Astrocyte (in vitro differentiated cells and primary cell): Measurements from ENCODE around the gene RELN. TPM values are rescaled to one million over a fixed set of nuclear protein-coding genes. Genes with fewer than 3 reads are reported as not detected.

Experiments
- DNase-seq: peaks from one replicate; pipeline ENCODE4 v3.0.0-alpha.2; 2010; ENCODE audit warnings: low read depth
- FAIRE-seq: peaks from 2 replicates; lab custom pipeline; 2011; peaks lifted over from hg19 to GRCh38; lab: Jason Lieb, UNC
- H2AFZ ChIP-seq: 2 replicates; pipeline ENCODE4 v1.6.0; 2012; ENCODE audit warnings: low read depth, low read length, inconsistent platforms
- H3K27ac ChIP-seq: 2 replicates; pipeline ENCODE4 v1.5.1; 2011; ENCODE audit warnings: low read depth, low read length, inconsistent platforms
- H3K27me3 ChIP-seq: 2 replicates; pipeline ENCODE4 v1.6.0; 2011; ENCODE audit warnings: low read length, inconsistent platforms; ENCODE audit not compliant: insufficient read depth
- H3K36me3 ChIP-seq: 2 replicates; pipeline ENCODE4 v1.5.1; 2011; ENCODE audit warnings: low read length, inconsistent platforms; ENCODE audit not compliant: insufficient read depth
- H3K4me1 ChIP-seq: 2 replicates; pipeline ENCODE4 v1.5.1; 2011; ENCODE audit warnings: low read length, inconsistent platforms; ENCODE audit not compliant: insufficient read depth
- H3K4me2 ChIP-seq: 2 replicates; pipeline ENCODE4 v1.6.0; 2012; ENCODE audit warnings: low read length, inconsistent platforms
- H3K4me3 ChIP-seq: 2 replicates; pipeline ENCODE4 v1.5.1; 2011; ENCODE audit warnings: low read depth, mild to moderate bottlenecking, low read length, inconsistent platforms; ENCODE audit not compliant: insufficient read depth
- H3K79me2 ChIP-seq: 2 replicates; pipeline ENCODE4 v1.6.0; 2012; ENCODE audit warnings: mild to moderate bottlenecking, low read length, inconsistent platforms; ENCODE audit not compliant: insufficient read depth
- H3K9ac ChIP-seq: 2 replicates; pipeline ENCODE4 v1.6.0; 2012; ENCODE audit warnings: mild to moderate bottlenecking, low read length, inconsistent platforms
- H3K9me3 ChIP-seq: 2 replicates; pipeline ENCODE4 v1.5.1; 2012; ENCODE audit warnings: low read depth, mild to moderate bottlenecking, low read length, inconsistent platforms; ENCODE audit not compliant: insufficient read depth
- H4K20me1 ChIP-seq: 2 replicates; pipeline ENCODE4 v1.6.0; 2012; ENCODE audit warnings: low read length, inconsistent platforms; ENCODE audit not compliant: insufficient read depth
- H3K27ac Mint-ChIP-seq: one replicate; pipeline ENCODE4 v1.8.0; 2021; ENCODE audit warnings: mild to moderate bottlenecking, mixed read lengths; ENCODE audit not compliant: unreplicated experiment
- H3K27me3 Mint-ChIP-seq: one replicate; pipeline ENCODE4 v1.8.0; 2021; ENCODE audit warnings: low read depth, mixed read lengths; ENCODE audit not compliant: unreplicated experiment
- H3K36me3 Mint-ChIP-seq: one replicate; pipeline ENCODE4 v1.8.0; 2021; ENCODE audit warnings: low read depth, mixed read lengths; ENCODE audit not compliant: unreplicated experiment
- H3K4me1 Mint-ChIP-seq: one replicate; pipeline ENCODE4 v1.8.0; 2021; ENCODE audit warnings: low read depth, mixed read lengths; ENCODE audit not compliant: unreplicated experiment
- H3K4me3 Mint-ChIP-seq: one replicate; pipeline ENCODE4 v1.8.0; 2021; ENCODE audit warnings: mild to moderate bottlenecking, moderate library complexity, mixed read lengths; ENCODE audit not compliant: unreplicated experiment
- H3K9me3 Mint-ChIP-seq: one replicate; pipeline ENCODE4 v1.8.0; 2021; ENCODE audit warnings: mild to moderate bottlenecking, mixed read lengths; ENCODE audit not compliant: unreplicated experiment
- EZH2 ChIP-seq: IDR thresholded peaks from 2 replicates; pipeline ENCODE4 v1.6.1; 2012; ENCODE audit warnings: mild to moderate bottlenecking, low read length, inconsistent platforms; ENCODE audit not compliant: insufficient read depth
- total RNA-seq: library from RNA; stranded (reverse); gene quantifications from 2 replicates; pipeline ENCODE4 v1.2.1, GENCODE V29; 2021
- TF ChIP-seq, protein P1 (sequence below): IDR thresholded peaks from 2 replicates; pipeline ENCODE4 v1.5.1; 2011; ENCODE audit warnings: low read depth, mild to moderate bottlenecking, inconsistent platforms, low read length, moderate library complexity; ENCODE audit not compliant: insufficient read depth

RELN gene
- total RNA-seq, 1 donor from 2014 or later = 0.98 TPM

GRCh38 chr7:103987451-103987850 lies 2.0 kb downstream of the RELN start:
- no peaks in the 10 kb centered on the region for H3K36me3 Mint-ChIP-seq
- Histone ChIP-seq H3K9ac (no peak overlapping the region), H3K4me2 (no peak overlapping the region), H3K27ac (no peak overlapping the region), H3K79me2 (no peaks in the 10 kb centered on the region), H3K4me1 (peaks cover 4% of the 10 kb centered on the region), H3K36me3 (no peaks in the 10 kb centered on the region), H3K4me3 (no peak overlapping the region), H2AFZ (no peak overlapping the region), H4K20me1 (no peaks in the 10 kb centered on the region), H3K27me3 (peaks cover 31% of the 10 kb centered on the region), H3K9me3 (no peaks in the 10 kb centered on the region)
- peaks cover 55% of the 10 kb centered on the region for H3K27me3 Mint-ChIP-seq
- DNase-seq (no peak), FAIRE-seq (no peak)
- TF ChIP-seq, protein P1, sequence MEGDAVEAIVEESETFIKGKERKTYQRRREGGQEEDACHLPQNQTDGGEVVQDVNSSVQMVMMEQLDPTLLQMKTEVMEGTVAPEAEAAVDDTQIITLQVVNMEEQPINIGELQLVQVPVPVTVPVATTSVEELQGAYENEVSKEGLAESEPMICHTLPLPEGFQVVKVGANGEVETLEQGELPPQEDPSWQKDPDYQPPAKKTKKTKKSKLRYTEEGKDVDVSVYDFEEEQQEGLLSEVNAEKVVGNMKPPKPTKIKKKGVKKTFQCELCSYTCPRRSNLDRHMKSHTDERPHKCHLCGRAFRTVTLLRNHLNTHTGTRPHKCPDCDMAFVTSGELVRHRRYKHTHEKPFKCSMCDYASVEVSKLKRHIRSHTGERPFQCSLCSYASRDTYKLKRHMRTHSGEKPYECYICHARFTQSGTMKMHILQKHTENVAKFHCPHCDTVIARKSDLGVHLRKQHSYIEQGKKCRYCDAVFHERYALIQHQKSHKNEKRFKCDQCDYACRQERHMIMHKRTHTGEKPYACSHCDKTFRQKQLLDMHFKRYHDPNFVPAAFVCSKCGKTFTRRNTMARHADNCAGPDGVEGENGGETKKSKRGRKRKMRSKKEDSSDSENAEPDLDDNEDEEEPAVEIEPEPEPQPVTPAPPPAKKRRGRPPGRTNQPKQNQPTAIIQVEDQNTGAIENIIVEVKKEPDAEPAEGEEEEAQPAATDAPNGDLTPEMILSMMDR = no peak
- TF ChIP-seq EZH2 = no peak
- no peak overlapping the region for H3K4me3 Mint-ChIP-seq
- H3K9me3 Mint-ChIP-seq = no peaks in the 10 kb centered on the region
- no peaks in the 10 kb centered on the region for H3K4me1 Mint-ChIP-seq
- H3K27ac Mint-ChIP-seq = no peak overlapping the region

GRCh38 chr7:103985565-103986126 lies 3.8 kb downstream of the RELN start:
- no peaks in the 10 kb centered on the region for H4K20me1 ChIP-seq
- Mint-ChIP-seq H3K4me1 (no peaks in the 10 kb centered on the region), H3K4me3 (no peak overlapping the region), H3K27ac (no peak overlapping the region), H3K27me3 (peaks cover 45% of the 10 kb centered on the region), H3K9me3 (no peaks in the 10 kb centered on the region), H3K36me3 (no peaks in the 10 kb centered on the region)
- H3K79me2 ChIP-seq = no peaks in the 10 kb centered on the region
- no peak overlapping the region for H2AFZ ChIP-seq
- no peak overlapping the region for H3K4me3 ChIP-seq
- no peak for TF ChIP-seq EZH2
- TF ChIP-seq, protein P1 = no peak
- no peak overlapping the region for H3K4me2 ChIP-seq
- H3K4me1 ChIP-seq = peaks cover 3% of the 10 kb centered on the region
- no peak overlapping the region for H3K27ac ChIP-seq
- no peaks in the 10 kb centered on the region for H3K36me3 ChIP-seq
- H3K9ac ChIP-seq = no peak overlapping the region
- H3K27me3 ChIP-seq = peaks cover 19% of the 10 kb centered on the region
- DNase-seq (no peak), FAIRE-seq (no peak)
- H3K9me3 ChIP-seq = no peaks in the 10 kb centered on the region

DNA sequence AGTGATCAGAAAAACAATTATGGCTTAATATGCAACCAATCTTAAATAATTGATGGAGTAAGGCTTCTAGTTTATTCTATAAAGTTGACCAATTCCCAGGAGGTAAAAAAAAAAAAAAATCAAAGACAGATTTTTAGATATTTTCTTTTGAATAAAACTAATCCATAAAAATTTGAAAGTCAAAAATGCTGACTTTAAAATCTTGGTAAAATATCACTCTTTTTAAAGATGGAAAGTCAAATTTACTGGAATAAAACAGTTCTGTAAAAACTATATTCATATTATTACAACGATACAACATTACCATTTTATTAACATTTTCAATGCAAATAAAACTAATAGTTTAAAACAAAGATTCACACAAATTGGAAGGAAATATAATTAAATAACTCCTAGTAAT lies 5.4 kb downstream of the RELN start:
- DNase-seq (no peak), FAIRE-seq (no peak)
- peaks cover 19% of the 10 kb centered on the region for H3K27me3 ChIP-seq
- no peaks in the 10 kb centered on the region for H4K20me1 ChIP-seq
- H3K9me3 ChIP-seq = no peaks in the 10 kb centered on the region
- H3K4me1 ChIP-seq = no peaks in the 10 kb centered on the region
- no peaks in the 10 kb centered on the region for H3K36me3 ChIP-seq
- Mint-ChIP-seq H3K27me3 (peaks cover 41% of the 10 kb centered on the region), H3K4me3 (no peak overlapping the region), H3K4me1 (no peaks in the 10 kb centered on the region), H3K9me3 (no peaks in the 10 kb centered on the region), H3K27ac (no peak overlapping the region), H3K36me3 (no peaks in the 10 kb centered on the region)
- H3K9ac ChIP-seq = no peak overlapping the region
- no peak overlapping the region for H3K4me3 ChIP-seq
- no peaks in the 10 kb centered on the region for H3K79me2 ChIP-seq
- no peak overlapping the region for H3K27ac ChIP-seq
- no peak overlapping the region for H2AFZ ChIP-seq
- TF ChIP-seq EZH2 = no peak
- TF ChIP-seq, protein P1 = no peak
- no peak overlapping the region for H3K4me2 ChIP-seq
